Hepatocyte (in vitro differentiated cells): ENCODE measurements around the gene BACE1. TPM values are rescaled to one million over a fixed set of nuclear protein-coding genes. Genes with fewer than 3 reads are reported as not detected.

Experiments
- DNase-seq: peaks from one replicate; pipeline ENCODE4 v3.0.0-alpha.2; 2016; ENCODE audit warnings: low spot score
- H2AFZ ChIP-seq: fragments of 200-600 bp; sonication (generic); 2 replicates; pipeline ENCODE4 v1.6.0; 2016; ENCODE audit warnings: antibody characterized with exemption, mild to moderate bottlenecking
- H3K27ac ChIP-seq: fragments of 200-600 bp; sonication (generic); 2 replicates; pipeline ENCODE4 v1.5.1; 2016; ENCODE audit warnings: mild to moderate bottlenecking
- H3K27me3 ChIP-seq: fragments of 200-600 bp; sonication (generic); 2 replicates; pipeline ENCODE4 v1.6.1; 2016
- H3K36me3 ChIP-seq: fragments of 200-600 bp; sonication (generic); replicated peaks from 2 replicates; pipeline ENCODE4 v1.5.1; 2016; ENCODE audit warnings: low read depth; ENCODE audit not compliant: insufficient read depth
- H3K4me1 ChIP-seq: fragments of 200-600 bp; sonication (generic); 2 replicates; pipeline ENCODE4 v1.5.1; 2016; ENCODE audit warnings: mild to moderate bottlenecking, moderate library complexity; ENCODE audit not compliant: insufficient read depth
- H3K4me2 ChIP-seq: fragments of 200-600 bp; sonication (generic); 2 replicates; pipeline ENCODE4 v1.6.0; 2016
- H3K4me3 ChIP-seq: fragments of 200-600 bp; sonication (generic); 2 replicates; pipeline ENCODE4 v1.5.1; 2016; ENCODE audit warnings: mild to moderate bottlenecking
- H3K79me2 ChIP-seq: fragments of 200-600 bp; sonication (generic); 2 replicates; pipeline ENCODE4 v1.6.0; 2017; ENCODE audit warnings: mild to moderate bottlenecking
- H3K9me2 ChIP-seq: fragments of 200-600 bp; sonication (generic); replicated peaks from 2 replicates; pipeline ENCODE4 v1.6.0; 2017; ENCODE audit warnings: mild to moderate bottlenecking; ENCODE audit not compliant: insufficient read depth
- H3K9me3 ChIP-seq: fragments of 200-600 bp; sonication (generic); 2 replicates; pipeline ENCODE4 v1.5.1; 2016; ENCODE audit warnings: low read depth, mild to moderate bottlenecking
- H4K20me1 ChIP-seq: fragments of 200-600 bp; sonication (generic); 2 replicates; pipeline ENCODE4 v1.6.0; 2016; ENCODE audit warnings: mild to moderate bottlenecking; ENCODE audit not compliant: insufficient read depth, poor library complexity, severe bottlenecking
- EZH2 ChIP-seq: fragments of 200-600 bp; sonication (generic); IDR thresholded peaks from 2 replicates; pipeline ENCODE4 v1.6.1; 2016; ENCODE audit warnings: antibody characterized with exemption, mild to moderate bottlenecking, borderline replicate concordance
- EZH2phosphoT487 ChIP-seq: fragments of 200-600 bp; sonication (generic); IDR thresholded peaks from one replicate; pipeline ENCODE4 v1.6.1; 2018; ENCODE audit warnings: antibody characterized with exemption, mild to moderate bottlenecking, low read depth, moderate library complexity; ENCODE audit not compliant: unreplicated experiment, severe bottlenecking
- WGBS: methylation state at CpG from one replicate; pipeline ENCODE4 v1.1.6; 2016; ENCODE audit warnings: low lambda C conversion rate; ENCODE audit errors: missing lambda C conversion rate; 5-methylcytosine and 5-hydroxymethylcytosine counted together
- polyA plus RNA-seq: library from polyadenylated mRNA; unstranded; fragments of >200 nt; fragmentation: Nextera tagmentation; extraction: Ambion mirVana; gene quantifications from 2 replicates; pipeline ENCODE4 v1.2.1, GENCODE V29; 2016
- total RNA-seq: library from RNA; depleted of rRNA; stranded (reverse); fragments of >200 nt; gene quantifications from 2 replicates; pipeline ENCODE4 v1.2.3, GENCODE V29; 2014
- TF ChIP-seq, protein P1 (sequence below): fragments of 200-600 bp; sonication (generic); IDR thresholded peaks from 2 replicates; pipeline ENCODE4 v1.5.1; 2016; ENCODE audit warnings: antibody characterized with exemption, mild to moderate bottlenecking; ENCODE audit not compliant: poor library complexity

Gene BACE1
- total and polyA plus RNA-seq, 2 experiments from 2014 or later: 17.5 to 22.6 TPM

DNA sequence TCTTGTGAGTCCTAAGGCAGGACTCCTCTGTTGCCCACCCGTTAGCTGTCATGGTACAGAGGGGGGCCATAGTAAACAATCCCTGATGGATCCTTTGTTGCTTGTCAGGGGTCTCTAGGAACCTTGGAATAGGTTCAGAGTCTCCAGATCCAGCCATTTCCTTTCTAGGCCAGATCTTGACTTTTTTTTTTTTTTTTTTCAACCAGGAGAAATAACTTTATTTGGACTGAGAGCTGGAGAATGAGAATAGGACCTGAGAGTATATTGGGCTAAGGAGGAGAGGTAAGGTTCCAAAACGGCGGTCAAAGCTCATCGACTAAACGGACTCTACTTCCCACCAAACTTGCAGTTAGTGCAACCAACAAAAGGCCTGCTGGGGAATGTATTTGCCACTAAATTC lies 19.3 kb upstream of the BACE1 start:
- no peak for DNase-seq
- H3K4me3 ChIP-seq: no peak overlapping the region
- H3K27ac ChIP-seq: no peak overlapping the region
- TF ChIP-seq, protein P1, sequence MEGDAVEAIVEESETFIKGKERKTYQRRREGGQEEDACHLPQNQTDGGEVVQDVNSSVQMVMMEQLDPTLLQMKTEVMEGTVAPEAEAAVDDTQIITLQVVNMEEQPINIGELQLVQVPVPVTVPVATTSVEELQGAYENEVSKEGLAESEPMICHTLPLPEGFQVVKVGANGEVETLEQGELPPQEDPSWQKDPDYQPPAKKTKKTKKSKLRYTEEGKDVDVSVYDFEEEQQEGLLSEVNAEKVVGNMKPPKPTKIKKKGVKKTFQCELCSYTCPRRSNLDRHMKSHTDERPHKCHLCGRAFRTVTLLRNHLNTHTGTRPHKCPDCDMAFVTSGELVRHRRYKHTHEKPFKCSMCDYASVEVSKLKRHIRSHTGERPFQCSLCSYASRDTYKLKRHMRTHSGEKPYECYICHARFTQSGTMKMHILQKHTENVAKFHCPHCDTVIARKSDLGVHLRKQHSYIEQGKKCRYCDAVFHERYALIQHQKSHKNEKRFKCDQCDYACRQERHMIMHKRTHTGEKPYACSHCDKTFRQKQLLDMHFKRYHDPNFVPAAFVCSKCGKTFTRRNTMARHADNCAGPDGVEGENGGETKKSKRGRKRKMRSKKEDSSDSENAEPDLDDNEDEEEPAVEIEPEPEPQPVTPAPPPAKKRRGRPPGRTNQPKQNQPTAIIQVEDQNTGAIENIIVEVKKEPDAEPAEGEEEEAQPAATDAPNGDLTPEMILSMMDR: no peak
- no peak for TF ChIP-seq EZH2
- TF ChIP-seq EZH2phosphoT487: no peak
- no peaks in the 10 kb centered on the region for H3K9me3 ChIP-seq
- H3K4me1 ChIP-seq: no peaks in the 10 kb centered on the region
- H2AFZ ChIP-seq: no peak overlapping the region
- H3K36me3 ChIP-seq: no peaks in the 10 kb centered on the region
- H4K20me1 ChIP-seq: no peaks in the 10 kb centered on the region
- no peak overlapping the region for H3K4me2 ChIP-seq
- WGBS: 98% methylated on average over 5 of the region's 5 CpGs
- H3K9me2 ChIP-seq: no peaks in the 10 kb centered on the region
- peaks cover 8% of the 10 kb centered on the region for H3K79me2 ChIP-seq
- no peaks in the 10 kb centered on the region for H3K27me3 ChIP-seq

DNA sequence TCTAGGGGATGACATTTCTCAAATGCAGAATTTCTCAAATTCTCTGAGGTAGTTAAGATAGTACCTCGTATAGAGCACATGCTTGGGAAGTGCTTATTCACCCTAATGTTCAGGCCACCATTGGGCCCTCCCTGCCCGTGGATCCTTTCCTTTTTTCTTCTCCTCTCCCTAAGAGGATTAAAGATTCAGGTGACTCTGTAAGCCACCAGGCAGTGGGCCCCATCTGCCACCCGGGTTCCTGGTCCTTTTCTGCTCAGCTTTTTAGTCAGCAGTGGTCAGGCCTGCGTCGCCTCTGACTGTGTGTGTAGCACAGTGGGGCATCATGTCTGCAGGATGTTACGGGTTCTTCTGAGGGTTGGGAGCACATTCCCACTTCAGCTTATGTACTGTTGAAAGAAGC lies 18.8 kb upstream of the BACE1 start:
- TF ChIP-seq, protein P1: no peak
- TF ChIP-seq EZH2 (no peak), EZH2phosphoT487 (no peak)

DNA sequence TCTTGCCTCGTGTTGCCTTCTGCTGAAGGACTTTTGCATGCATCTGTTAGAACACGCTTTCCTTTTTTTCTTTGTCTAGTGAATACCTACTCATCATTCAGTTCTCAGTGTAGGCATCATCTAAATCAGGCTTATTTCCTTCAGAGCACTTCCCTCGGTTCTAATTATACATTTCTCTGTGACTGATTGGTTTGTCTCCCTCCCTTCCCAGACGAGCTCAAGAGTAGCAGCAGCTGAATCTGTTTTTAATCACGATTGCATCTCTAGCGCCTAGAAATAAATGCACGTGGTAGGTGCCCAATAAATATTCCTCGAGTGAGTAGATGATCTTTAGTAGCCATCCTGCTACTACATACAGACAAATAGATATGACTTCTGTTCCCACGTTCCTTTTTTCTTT lies 17.9 kb upstream of the BACE1 start:
- Histone ChIP-seq H3K9me3 (no peaks in the 10 kb centered on the region), H3K9me2 (no peaks in the 10 kb centered on the region), H2AFZ (no peak overlapping the region), H3K4me1 (peaks cover 5% of the 10 kb centered on the region), H3K4me2 (no peak overlapping the region), H3K4me3 (no peak overlapping the region), H3K27ac (no peak overlapping the region), H3K36me3 (no peaks in the 10 kb centered on the region), H3K79me2 (peaks cover 20% of the 10 kb centered on the region), H4K20me1 (no peaks in the 10 kb centered on the region), H3K27me3 (no peaks in the 10 kb centered on the region)
- 81% methylated on average over 9 of the region's 9 CpGs for WGBS
- TF ChIP-seq EZH2phosphoT487: no peak
- no peak for TF ChIP-seq EZH2
- TF ChIP-seq, protein P1: no peak
- no peak for DNase-seq

More for the DNA sequence above, 18.8 kb upstream of the BACE1 start:
- DNase-seq: no peak
- WGBS: 80% methylated on average over 6 of the region's 6 CpGs
- no peak overlapping the region for H3K27ac ChIP-seq
- no peaks in the 10 kb centered on the region for H3K9me3 ChIP-seq
- no peaks in the 10 kb centered on the region for H4K20me1 ChIP-seq
- H3K4me2 ChIP-seq: no peak overlapping the region
- H3K36me3 ChIP-seq: no peaks in the 10 kb centered on the region
- no peak overlapping the region for H2AFZ ChIP-seq
- no peaks in the 10 kb centered on the region for H3K9me2 ChIP-seq
- no peaks in the 10 kb centered on the region for H3K4me1 ChIP-seq
- H3K27me3 ChIP-seq: no peaks in the 10 kb centered on the region
- no peak overlapping the region for H3K4me3 ChIP-seq
- H3K79me2 ChIP-seq: peaks cover 13% of the 10 kb centered on the region

DNA sequence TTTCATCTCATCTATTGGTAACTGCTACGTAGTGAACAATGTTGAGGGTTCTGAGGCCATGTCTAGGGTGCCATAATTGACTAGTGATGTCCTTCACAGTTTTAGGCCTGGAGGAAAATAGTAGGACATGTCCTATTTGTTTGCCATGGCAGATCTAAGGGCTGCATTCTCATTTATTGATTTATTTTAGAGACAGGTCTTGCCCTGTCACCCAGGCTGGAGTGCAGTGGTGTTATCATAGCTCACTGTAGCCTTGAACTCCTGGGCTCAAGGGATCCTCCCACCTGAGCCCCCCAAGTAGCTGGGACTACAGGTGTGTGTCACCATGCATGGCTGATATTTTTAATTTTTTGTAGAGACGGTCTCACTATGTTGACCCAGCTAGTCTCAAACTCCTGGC lies 16.8 kb upstream of the BACE1 start:
- H3K9me3 ChIP-seq: no peaks in the 10 kb centered on the region
- WGBS: 82% methylated on average over 2 of the region's 2 CpGs
- no peaks in the 10 kb centered on the region for H4K20me1 ChIP-seq

More for the DNA sequence above, 16.8 kb upstream of the BACE1 start:
- H3K36me3 ChIP-seq: no peaks in the 10 kb centered on the region
- DNase-seq: no peak
- H3K4me1 ChIP-seq: peaks cover 6% of the 10 kb centered on the region
- H3K9me2 ChIP-seq: no peaks in the 10 kb centered on the region
- H3K27me3 ChIP-seq: no peaks in the 10 kb centered on the region
- peaks cover 20% of the 10 kb centered on the region for H3K79me2 ChIP-seq
- no peak overlapping the region for H3K27ac ChIP-seq
- TF ChIP-seq, protein P1: no peak
- no peak for TF ChIP-seq EZH2
- no peak for TF ChIP-seq EZH2phosphoT487
- no peak overlapping the region for H2AFZ ChIP-seq
- no peak overlapping the region for H3K4me3 ChIP-seq
- no peak overlapping the region for H3K4me2 ChIP-seq
